KOPT-K1 (cell line): ENCODE measurements around the gene CACNA1E.

Experiments used
- H3K27ac ChIP-seq: fragments of 200-600 bp; sonication (generic); 2 replicates; pipeline ENCODE4 v1.5.1; 2016; ENCODE audit warnings: antibody characterized with exemption, mild to moderate bottlenecking, low read depth, low read length; ENCODE audit not compliant: poor library complexity, severe bottlenecking
- H3K36me3 ChIP-seq: fragments of 200-600 bp; sonication (generic); 2 replicates; pipeline ENCODE4 v1.5.1; 2017; ENCODE audit warnings: antibody characterized with exemption, mild to moderate bottlenecking, low read length, moderate library complexity; ENCODE audit not compliant: insufficient read depth
- H3K9me3 ChIP-seq: fragments of 200-600 bp; sonication (generic); 2 replicates; pipeline ENCODE4 v1.5.1; 2017; ENCODE audit warnings: antibody characterized with exemption, low read length, mild to moderate bottlenecking; ENCODE audit not compliant: insufficient read depth, poor library complexity, severe bottlenecking

Gene CACNA1E

DNA sequence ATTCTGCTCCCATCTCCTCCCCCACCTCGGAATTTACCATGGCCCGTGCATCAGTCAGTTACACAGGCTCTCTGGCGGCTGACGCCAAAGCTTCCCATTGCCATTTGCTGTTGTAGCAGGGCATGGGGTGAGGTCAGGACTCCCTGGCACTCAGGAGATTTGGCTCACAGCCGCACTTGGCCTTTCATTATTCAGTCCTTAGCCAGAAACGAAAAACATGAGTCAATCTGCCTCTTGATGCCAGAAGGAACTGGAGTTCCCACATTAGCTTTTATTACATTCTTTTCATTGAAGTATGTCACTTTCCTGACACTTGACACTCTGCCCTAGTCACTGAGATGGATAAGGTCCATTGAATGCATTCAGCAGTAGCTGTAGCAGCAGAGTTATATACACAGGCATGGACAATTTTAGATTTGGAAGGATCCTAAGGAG lies 260.6 kb downstream of the CACNA1E start:
- Histone ChIP-seq H3K9me3 (no peaks in the 10 kb centered on the region), H3K36me3 (no peaks in the 10 kb centered on the region), H3K27ac (no peak overlapping the region)

DNA sequence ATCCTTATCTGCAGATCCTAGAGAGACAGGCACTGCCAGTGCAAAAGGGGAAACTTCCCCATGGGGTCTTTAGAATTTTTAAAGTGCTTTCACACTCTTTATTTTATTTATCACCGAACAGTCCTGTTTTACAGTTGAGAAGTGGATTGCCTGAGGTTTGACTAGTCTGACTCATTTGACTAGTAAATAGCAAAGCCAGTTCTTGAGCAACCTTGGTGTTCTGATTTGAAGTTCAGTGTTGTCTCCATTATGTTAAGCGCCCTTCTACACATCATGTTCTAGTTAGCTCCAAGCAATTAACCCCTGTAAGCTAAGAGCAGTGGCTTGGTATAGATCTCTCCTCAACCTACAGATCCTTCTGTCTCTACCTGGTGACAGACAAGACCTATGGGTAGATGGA lies 262.9 kb downstream of the CACNA1E start:
- Histone ChIP-seq H3K9me3 (no peaks in the 10 kb centered on the region), H3K36me3 (no peaks in the 10 kb centered on the region), H3K27ac (no peak overlapping the region)

DNA sequence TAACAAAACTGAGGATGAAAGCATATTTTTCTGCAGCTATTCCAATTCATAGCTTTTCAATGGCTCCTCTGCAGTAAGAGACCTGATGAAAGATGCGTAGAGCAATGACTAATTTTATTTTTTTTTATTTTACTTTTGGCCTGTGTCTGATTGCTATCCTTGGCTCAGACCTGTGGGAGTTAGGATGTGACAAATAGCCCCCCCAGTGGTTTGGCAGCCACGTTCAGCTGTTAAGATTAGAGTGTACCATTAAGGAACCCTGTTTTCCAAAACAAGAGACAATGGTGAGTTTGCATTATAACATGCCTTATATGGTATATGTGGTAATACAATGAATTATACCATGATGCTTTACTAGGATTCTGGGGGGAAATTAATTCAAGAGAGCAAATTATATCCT lies 264.7 kb downstream of the CACNA1E start:
- Histone ChIP-seq H3K9me3 (no peaks in the 10 kb centered on the region), H3K36me3 (no peaks in the 10 kb centered on the region), H3K27ac (no peak overlapping the region)

DNA sequence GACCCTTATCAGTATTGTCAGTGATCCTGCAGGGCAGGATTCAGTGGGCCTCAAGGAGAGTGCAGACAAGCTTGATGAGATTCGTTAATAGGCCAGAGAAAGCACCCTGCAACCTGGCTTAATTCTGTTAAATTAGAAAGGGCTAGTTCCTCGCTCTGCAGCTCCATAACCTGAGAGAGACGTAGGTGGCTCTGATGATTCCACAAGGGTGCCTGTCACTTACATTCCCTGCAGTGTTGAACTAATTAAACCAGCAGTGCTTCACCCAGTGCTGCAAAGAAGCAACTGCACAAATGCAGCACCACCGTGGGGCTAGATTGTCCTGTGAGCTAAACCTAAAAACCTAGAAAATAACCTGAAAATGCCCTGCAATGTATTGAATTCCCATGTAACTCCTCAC lies 270.8 kb downstream of the CACNA1E start:
- H3K9me3 ChIP-seq, result no peaks in the 10 kb centered on the region
- H3K36me3 ChIP-seq, result no peaks in the 10 kb centered on the region
- no peak overlapping the region for H3K27ac ChIP-seq

DNA sequence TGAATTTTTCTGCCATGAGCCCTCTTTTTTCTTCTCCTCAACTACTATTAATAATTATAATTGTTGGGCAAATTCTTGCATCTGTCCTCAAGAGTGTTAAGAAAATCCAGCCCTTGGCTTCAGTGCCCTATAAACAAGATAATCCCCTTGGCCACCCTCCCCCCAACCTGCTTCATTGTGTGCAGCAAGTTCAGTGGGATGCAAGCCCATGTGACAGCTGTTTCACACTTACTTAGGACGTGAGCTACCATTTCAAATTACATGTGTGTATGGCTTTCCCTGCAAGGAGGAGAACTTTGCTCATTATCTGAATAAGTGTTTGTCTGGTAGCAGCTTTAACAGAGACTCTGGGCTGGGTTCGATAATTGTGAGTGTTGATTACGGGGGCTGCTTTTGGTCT lies 276.2 kb downstream of the CACNA1E start:
- H3K9me3 ChIP-seq, result no peaks in the 10 kb centered on the region
- H3K36me3 ChIP-seq, result no peaks in the 10 kb centered on the region
- no peak overlapping the region for H3K27ac ChIP-seq

DNA sequence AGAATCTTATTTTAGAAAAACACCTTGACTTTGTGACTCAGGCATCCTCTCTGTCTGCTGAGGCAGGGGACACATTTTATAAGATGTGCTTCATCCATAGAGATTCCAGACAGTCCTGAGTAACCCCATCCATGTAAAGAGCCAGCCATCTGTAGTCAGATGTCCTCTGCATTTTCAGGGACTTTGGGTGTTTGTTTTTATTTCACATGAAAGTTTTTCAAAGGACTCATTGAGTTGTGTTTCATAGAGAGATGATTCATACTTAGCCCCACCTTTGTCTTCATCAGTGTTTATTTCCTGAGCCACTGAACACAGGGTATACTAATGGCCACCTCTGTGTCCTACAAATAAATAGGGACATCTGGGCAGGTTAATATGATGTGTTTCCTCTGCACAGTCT lies 280.4 kb downstream of the CACNA1E start:
- Histone ChIP-seq H3K36me3 (no peaks in the 10 kb centered on the region), H3K9me3 (no peaks in the 10 kb centered on the region), H3K27ac (no peak overlapping the region)

DNA sequence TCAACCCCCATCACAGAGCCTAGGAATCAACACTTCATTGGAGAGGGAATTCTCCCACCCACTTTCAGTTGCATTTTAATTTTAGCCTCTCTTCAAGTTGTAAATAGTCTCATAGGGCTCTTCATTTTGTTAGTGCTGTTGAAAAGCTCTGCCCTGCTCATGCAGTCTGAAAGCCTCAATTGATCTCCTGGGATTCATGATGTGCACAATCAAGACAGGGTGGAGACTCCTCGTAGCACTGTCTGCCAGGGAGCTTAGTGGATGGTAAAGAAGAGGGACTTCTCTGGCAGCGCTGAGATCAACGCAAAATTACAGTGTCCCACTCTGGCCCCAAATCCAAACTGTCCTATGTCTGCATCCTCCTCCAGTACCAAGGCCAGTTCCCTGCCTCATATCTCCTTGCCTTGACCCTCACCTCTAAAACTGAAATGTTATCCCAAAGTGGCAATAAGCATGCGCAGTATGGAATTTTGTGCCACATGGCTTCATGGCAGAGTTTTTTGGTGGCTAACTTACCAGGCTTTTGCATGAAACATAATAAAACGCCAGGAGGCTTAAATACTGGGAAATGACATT lies 282.2 kb downstream of the CACNA1E start:
- Histone ChIP-seq H3K27ac (no peak overlapping the region), H3K9me3 (no peaks in the 10 kb centered on the region), H3K36me3 (no peaks in the 10 kb centered on the region)

DNA sequence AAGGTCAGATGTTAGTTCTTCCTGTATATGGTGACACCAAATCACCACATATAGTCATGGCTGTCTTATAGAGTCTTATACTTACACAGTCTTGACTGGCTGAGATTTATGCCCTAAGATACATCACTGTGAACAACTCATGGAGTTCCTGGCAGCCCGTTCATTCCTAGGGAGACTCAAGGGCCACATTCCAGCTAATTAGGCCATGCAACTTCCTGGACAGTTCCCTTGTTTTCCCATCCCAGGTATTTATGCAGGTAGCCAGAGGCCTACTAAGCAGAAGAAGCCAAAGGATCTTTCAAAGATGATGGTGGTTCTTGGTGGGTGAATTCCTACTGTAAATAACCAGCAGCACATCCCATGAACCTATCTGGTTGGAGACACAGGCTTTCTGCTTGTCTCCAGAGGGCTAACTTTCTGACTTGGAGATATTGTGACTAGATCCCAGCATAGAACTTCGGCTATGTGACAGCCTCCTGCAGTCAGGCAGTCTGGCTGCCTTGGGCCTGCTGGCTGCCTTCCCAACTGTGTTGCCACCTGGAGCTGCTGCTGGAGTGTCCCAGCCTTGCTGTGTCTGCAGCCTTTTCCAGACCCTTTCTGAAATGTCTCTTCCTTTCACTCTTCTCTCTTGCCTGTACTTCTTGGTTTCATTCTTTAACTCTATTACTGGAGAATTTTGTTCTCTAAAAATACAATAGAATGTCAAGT lies 283.8 kb downstream of the CACNA1E start:
- Histone ChIP-seq H3K27ac (no peak overlapping the region), H3K36me3 (no peaks in the 10 kb centered on the region), H3K9me3 (no peaks in the 10 kb centered on the region)

DNA sequence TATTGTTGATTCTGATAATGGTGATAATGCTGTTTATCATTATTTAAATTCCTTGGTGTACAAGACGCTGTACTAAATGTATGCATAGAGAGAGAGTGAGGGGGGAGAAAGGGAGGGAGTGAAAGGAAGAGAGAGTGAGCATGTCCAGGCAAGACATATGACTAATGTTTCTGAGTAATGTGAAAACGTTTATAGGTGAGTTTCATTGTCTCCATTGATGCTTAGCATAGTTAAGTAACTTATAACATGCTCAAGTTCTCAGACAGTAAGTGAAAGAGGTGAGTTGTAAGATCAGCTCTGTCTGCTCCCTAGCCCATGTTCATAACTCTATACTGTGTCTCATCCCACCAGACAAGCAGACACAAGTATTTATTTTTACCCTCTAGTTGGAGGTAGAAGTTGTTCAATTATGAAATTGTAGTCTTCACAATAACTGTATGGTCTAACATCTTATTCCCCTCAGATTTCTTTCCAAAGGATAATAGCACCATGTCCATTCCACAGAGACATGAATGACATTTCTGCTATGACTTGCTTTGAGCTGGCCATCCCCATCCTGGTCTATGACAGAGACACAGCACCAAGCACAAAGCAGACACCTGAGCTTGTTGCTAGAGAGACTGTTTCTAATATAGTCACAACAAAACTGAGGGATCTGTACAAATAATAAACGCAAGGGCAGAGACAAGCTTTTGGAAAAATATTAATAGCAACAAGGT lies 285.1 kb downstream of the CACNA1E start:
- Histone ChIP-seq H3K27ac (no peak overlapping the region), H3K9me3 (no peaks in the 10 kb centered on the region), H3K36me3 (no peaks in the 10 kb centered on the region)

DNA sequence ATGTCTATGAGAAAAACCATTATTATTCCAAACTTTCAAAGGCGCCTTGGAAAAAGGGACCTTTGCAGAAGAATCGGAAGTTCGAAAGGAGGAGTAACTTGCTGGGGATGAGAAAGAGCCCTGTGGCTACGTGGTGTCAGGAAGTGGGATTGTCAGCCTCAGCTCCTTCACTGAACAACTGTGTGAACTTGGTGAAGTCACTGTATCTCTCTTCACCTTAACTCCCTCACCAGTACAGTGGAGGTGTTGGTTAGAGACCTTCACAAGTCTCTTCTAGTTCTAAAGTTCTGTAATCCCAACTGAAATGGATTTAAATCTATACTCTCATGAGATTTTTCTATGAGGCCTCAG lies 285.6 kb downstream of the CACNA1E start:
- H3K27ac ChIP-seq, result no peak overlapping the region
- H3K9me3 ChIP-seq, result no peaks in the 10 kb centered on the region
- H3K36me3 ChIP-seq, result no peaks in the 10 kb centered on the region

DNA sequence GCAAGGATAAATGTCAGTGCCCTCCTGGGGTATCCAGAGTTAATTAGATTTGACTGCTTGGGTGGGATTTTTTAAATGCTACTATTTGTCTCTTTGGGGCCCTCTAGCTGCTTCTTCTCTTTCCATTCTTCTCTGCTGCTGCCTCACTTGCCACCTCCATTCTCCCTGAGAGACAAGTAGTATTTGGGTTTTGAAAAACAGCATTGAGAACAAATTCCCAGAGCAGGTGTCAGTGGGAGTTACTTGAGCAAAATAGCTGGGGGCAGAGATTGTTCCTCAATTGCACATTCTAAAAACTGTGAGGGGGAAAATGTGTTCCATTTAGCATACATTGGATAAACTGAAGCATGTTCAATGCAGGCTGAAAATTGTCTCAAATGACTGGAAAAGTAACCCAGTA lies 286.5 kb downstream of the CACNA1E start:
- Histone ChIP-seq H3K27ac (no peak overlapping the region), H3K36me3 (no peaks in the 10 kb centered on the region), H3K9me3 (no peaks in the 10 kb centered on the region)

DNA sequence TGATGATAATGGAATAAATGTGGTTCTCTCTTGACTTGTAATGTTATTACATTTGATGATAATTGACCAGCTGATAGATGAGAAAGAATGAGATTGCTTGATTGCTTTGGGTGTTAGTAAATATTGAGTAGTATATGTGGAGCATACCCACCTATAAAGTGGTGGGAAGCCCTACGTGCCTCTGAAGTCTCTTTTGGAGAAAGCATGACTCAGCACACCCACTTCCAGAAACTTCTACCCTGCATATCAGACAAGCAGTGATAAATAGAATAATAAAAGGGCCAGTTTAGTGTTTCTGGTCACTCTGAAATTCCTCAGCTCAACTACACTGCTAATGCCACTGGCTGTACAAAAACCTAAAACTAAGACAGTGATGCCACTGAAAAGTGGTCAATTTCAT lies 289.4 kb downstream of the CACNA1E start:
- Histone ChIP-seq H3K27ac (no peak overlapping the region), H3K36me3 (no peaks in the 10 kb centered on the region), H3K9me3 (no peaks in the 10 kb centered on the region)

DNA sequence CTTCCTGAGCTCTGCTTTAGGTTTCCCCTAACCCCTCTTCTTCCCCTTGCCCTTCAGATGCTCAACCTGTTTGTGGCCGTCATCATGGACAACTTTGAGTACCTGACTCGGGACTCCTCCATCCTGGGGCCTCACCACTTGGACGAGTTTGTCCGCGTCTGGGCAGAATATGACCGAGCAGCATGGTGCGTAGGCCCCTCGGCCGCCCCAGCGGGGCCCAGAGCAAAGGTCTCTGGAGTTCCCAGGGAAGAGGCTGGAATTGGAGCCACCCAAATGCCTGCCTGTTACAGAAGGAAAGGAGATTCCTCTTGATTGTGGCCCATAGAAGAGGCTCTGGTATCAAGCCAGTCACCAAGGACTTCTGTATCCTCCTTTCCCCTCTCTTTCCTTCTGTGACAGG lies 292.7 kb downstream of the CACNA1E start:
- Histone ChIP-seq H3K9me3 (no peaks in the 10 kb centered on the region), H3K36me3 (no peaks in the 10 kb centered on the region), H3K27ac (no peak overlapping the region)

DNA sequence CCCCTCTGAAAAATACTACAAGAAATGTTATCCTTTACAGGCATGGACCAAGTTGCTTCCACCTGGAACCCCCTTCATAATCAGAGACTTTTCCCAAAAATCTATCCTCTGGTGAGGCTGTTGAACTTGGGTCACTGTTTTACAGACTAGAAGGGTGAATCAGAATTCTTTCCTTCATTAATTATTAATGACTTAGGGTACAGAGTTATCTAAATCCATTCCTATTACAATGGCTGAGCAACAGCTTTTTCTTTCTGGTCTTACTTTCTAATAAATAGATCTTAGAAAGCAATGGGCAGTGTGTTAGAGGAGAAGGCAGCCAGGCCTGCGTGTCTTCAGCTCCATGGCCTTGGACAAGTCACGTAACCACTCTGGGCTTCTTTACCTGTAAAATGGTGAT lies 294.0 kb downstream of the CACNA1E start:
- Histone ChIP-seq H3K9me3 (no peaks in the 10 kb centered on the region), H3K36me3 (no peaks in the 10 kb centered on the region), H3K27ac (no peak overlapping the region)

DNA sequence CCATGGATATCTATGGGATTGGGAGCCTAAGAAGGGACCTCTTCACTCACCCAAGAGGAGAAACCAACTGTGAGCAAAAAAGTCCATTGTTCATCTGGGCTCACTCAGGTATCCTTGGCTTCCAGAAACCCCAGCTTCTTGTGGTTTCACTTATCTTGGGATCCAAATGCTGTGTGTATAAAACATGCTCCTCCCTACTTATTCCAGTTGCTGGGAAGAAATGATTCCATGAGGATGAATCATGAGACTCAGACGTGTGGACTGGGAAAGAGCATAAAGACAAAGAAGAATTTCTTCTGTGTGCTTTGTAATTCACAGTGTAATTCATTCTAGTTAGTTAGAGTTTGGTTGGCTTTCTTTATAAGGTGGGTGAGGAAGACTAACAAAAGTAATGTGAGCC lies 294.5 kb downstream of the CACNA1E start:
- no peaks in the 10 kb centered on the region for H3K9me3 ChIP-seq
- H3K36me3 ChIP-seq, result no peaks in the 10 kb centered on the region
- no peak overlapping the region for H3K27ac ChIP-seq
